Muscle of arm (tissue), 12 donors: ENCODE data around the gene DLG3. TPM values are rescaled to one million over a fixed set of nuclear protein-coding genes. Genes with fewer than 3 reads are reported as not detected.
"Not testable (repeated sequence)": the region's sequence is repeated elsewhere in the genome, so short reads cannot be mapped to it uniquely, and the experiment has no call there.

Experiments used
- DNase-seq: peaks from one replicate; pipeline ENCODE4 v3.0.0-alpha.2; 2013
- polyA plus RNA-seq, 12 donors: library from polyadenylated mRNA; unstranded; fragments of 120-200 nt; gene quantifications; one replicate each; pipeline ENCODE4 v1.2.1, GENCODE V29; 2013; ENCODE audit not compliant: insufficient read length in 12 of 12

DLG3 gene
- polyA plus RNA-seq, 12 donors = 4.2 to 31.8 (median 7.3) TPM; not detected in 1

GRCh38 chrX:70515270-70515669 lies 70.6 kb downstream of the DLG3 start:
- DNase-seq = not testable (repeated sequence)

- DNase-seq = not testable (repeated sequence)
Measured at GRCh38 chrX:70515692-70516091, 71.1 kb downstream of the DLG3 start.

- DNase-seq = no peak
Measured at GRCh38 chrX:70525733-70526132, 81.1 kb downstream of the DLG3 start.

- no peak for DNase-seq
Measured at GRCh38 chrX:70527053-70527452, 82.4 kb downstream of the DLG3 start.

- DNase-seq = no peak
Measured at GRCh38 chrX:70527610-70528345, 83.1 kb downstream of the DLG3 start.

GRCh38 chrX:70535198-70535597 lies 90.6 kb downstream of the DLG3 start:
- DNase-seq = no peak

GRCh38 chrX:70549429-70549828 lies 104.8 kb downstream of the DLG3 start:
- no peak for DNase-seq

- DNase-seq = no peak
Measured at GRCh38 chrX:70552130-70552704, 107.6 kb downstream of the DLG3 start.

GRCh38 chrX:70553516-70553915 lies 108.9 kb downstream of the DLG3 start:
- DNase-seq = no peak

- DNase-seq = peak; percentile 6
Measured at GRCh38 chrX:70554081-70554480, 109.4 kb downstream of the DLG3 start.

- peak; percentile 4 for DNase-seq
Measured at GRCh38 chrX:70554523-70554922, 109.9 kb downstream of the DLG3 start.

- no peak for DNase-seq
Measured at GRCh38 chrX:70554948-70555347, 110.3 kb downstream of the DLG3 start.

Other genes with a start within 250 kb of the DLG3 start
- not detected for gene AWAT1, start 210.2 kb upstream of the DLG3 start, polyA plus RNA-seq
- gene P2RY4, start 184.6 kb upstream of the DLG3 start, polyA plus RNA-seq = under 1 TPM in 8 of 12 donors, not detected in 4; 0.12 to 0.41 (median 0.17) TPM
- gene ARR3, start 176.5 kb upstream of the DLG3 start, polyA plus RNA-seq = 1 to 10 TPM in 2 of 12 donors, under 1 TPM in 8, not detected in 2; 0.11 to 1.4 (median 0.32) TPM
- gene RAB41, start 162.7 kb upstream of the DLG3 start, polyA plus RNA-seq = under 1 TPM in 10 of 12 donors, not detected in 2; 0.27 to 0.84 (median 0.48) TPM
- gene PDZD11, start 154.9 kb upstream of the DLG3 start, polyA plus RNA-seq = 10 to 100 TPM in 11 of 12 donors, not detected in 1; 26.5 to 46.1 (median 39.5) TPM
- gene KIF4A, start 154.7 kb upstream of the DLG3 start, polyA plus RNA-seq = 10 to 100 TPM in 2 of 12 donors, 1 to 10 TPM in 9, not detected in 1; 4.8 to 11.8 (median 7.9) TPM
- under 1 TPM in 10 of 12 donors, not detected in 2; 0.25 to 0.73 (median 0.55) TPM for gene GDPD2, start 21.5 kb upstream of the DLG3 start, polyA plus RNA-seq